Activated T-helper 1 cell treated with anti-CD3 and anti-CD28 coated beads, Interleukin-12 subunit alpha, Interleukin-12 subunit beta, Interleukin-2, Interleukin-4 antibody, amounts not matched to agents 30 ng/mL and 10 ng/mL and 1 ng/mL, durations not matched to agents 14 hours and 24 hours and 36 hours (primary cell): ENCODE measurements around the gene ABCA2. TPM values are rescaled to one million over a fixed set of nuclear protein-coding genes. Genes with fewer than 3 reads are reported as not detected.

Experiments used
- DNase-seq: peaks from one replicate; pipeline ENCODE4 v3.0.0; 2021; ENCODE audit warnings: low spot score
- H3K27ac Mint-ChIP-seq: one replicate; pipeline ENCODE4 v1.8.0; 2021; ENCODE audit warnings: mild to moderate bottlenecking, mixed read lengths
- H3K27me3 Mint-ChIP-seq: one replicate; pipeline ENCODE4 v1.8.0; 2022; ENCODE audit warnings: mild to moderate bottlenecking, moderate library complexity, mixed read lengths; ENCODE audit not compliant: insufficient read depth
- H3K36me3 Mint-ChIP-seq: one replicate; pipeline ENCODE4 v1.8.0; 2021; ENCODE audit warnings: low read depth, mixed read lengths
- H3K4me1 Mint-ChIP-seq: one replicate; pipeline ENCODE4 v1.8.0; 2021; ENCODE audit warnings: low read depth, mixed read lengths
- H3K4me3 Mint-ChIP-seq: one replicate; pipeline ENCODE4 v1.8.0; 2021; ENCODE audit warnings: mild to moderate bottlenecking, moderate library complexity, mixed read lengths
- H3K9me3 Mint-ChIP-seq: one replicate; pipeline ENCODE4 v1.8.0; 2021; ENCODE audit warnings: mixed read lengths
- intact Hi-C: fragments of 100-400 bp; cut with micrococcal nuclease; formaldehyde crosslinking; loops from one replicate; pipeline ENCODE4 v1.15.1; 2024
- total RNA-seq: library from RNA; stranded (reverse); gene quantifications from 2 replicates; pipeline ENCODE4 v1.2.3, GENCODE V29; 2022

Gene ABCA2
- total RNA-seq, 1 donor from 2014 or later = 25.7 TPM

DNA sequence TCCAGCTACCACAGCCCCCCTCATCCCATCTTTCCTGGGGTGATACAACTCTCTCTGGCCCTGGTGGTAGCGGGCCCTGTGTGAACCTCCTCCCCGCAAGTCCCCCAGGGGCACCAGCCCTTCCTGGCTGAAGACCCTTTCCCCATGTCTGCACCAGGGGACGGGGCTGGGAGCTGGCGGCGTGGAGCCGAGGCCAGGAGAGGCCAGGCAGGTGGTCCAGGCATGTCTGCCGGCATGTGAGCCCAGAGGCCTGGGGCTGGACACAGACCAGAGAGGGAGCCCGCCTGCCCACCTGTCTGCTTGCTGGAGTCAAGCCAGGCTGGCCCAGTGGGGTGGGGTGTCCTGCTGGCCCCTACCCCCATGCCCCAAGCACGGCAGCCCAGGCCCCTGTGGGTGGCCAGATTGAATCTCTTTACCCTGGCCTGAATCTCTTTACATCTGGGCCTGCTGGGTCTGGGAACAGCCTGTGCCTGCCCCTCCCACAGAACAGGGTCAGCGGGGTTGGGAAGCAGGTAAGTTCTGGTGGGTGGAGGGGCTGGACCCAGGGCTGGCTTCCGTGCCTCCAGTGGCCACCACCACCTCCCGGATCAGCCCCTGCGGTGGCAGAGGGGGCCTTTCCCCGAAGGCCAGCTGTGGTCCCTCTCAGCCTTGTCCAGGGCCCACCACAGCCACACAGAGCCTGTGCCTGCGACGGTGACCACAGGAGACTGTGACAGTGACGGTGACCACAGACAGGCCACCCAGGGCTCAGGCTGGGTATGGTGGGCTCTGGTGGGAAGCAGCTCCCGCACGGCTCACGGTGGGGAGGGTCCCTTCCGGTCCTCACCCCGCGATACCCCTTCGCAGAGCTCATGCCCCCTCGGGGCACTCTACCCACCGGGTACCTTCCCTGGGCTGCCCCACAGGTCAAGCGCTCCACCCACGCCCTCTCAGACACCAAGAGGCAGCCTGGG, 68.9 kb downstream of the ABCA2 start:
- DNase-seq = no peak
- no peaks in the 10 kb centered on the region for H3K36me3 Mint-ChIP-seq
- peaks cover 9% of the 10 kb centered on the region for H3K9me3 Mint-ChIP-seq
- H3K4me3 Mint-ChIP-seq = no peak overlapping the region
- H3K27ac Mint-ChIP-seq = no peak overlapping the region
- no peaks in the 10 kb centered on the region for H3K27me3 Mint-ChIP-seq
- no peaks in the 10 kb centered on the region for H3K4me1 Mint-ChIP-seq
- intact Hi-C loops = no loop called here

DNA sequence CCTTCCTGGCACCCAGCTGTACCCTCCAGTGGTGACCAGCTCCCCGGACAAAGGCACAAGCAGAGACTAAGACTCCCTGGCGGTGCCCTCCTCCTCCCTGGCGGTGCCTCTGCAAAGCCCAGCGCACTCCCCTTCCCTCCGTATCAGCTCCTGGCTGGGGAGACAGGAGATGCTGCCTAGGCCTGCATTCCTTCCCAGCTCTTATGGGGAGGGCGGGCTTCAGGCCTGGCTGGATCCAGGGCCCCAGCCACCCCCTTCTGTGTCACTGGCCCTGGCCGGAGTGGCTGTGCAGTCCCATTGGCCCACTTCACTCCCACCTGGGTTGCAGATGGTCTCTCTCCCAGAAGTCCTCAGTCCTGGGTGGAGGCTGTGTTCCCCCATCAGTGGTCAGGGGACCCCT, 69.6 kb downstream of the ABCA2 start:
- no peak overlapping the region for H3K4me3 Mint-ChIP-seq
- H3K27me3 Mint-ChIP-seq = no peaks in the 10 kb centered on the region
- intact Hi-C loops = no loop called here
- peaks cover 9% of the 10 kb centered on the region for H3K9me3 Mint-ChIP-seq
- no peak for DNase-seq
- no peaks in the 10 kb centered on the region for H3K4me1 Mint-ChIP-seq
- H3K36me3 Mint-ChIP-seq = no peaks in the 10 kb centered on the region
- no peak overlapping the region for H3K27ac Mint-ChIP-seq

- H3K9me3 Mint-ChIP-seq = peaks cover 9% of the 10 kb centered on the region
- H3K27me3 Mint-ChIP-seq = no peaks in the 10 kb centered on the region
- H3K4me1 Mint-ChIP-seq = no peaks in the 10 kb centered on the region
- H3K4me3 Mint-ChIP-seq = no peak overlapping the region
- no peak for DNase-seq
- no peak overlapping the region for H3K27ac Mint-ChIP-seq
- no peaks in the 10 kb centered on the region for H3K36me3 Mint-ChIP-seq
- intact Hi-C loops = no loop called here
Measured at GRCh38 chr9:136957901-136958300, 70.1 kb downstream of the ABCA2 start.

DNA sequence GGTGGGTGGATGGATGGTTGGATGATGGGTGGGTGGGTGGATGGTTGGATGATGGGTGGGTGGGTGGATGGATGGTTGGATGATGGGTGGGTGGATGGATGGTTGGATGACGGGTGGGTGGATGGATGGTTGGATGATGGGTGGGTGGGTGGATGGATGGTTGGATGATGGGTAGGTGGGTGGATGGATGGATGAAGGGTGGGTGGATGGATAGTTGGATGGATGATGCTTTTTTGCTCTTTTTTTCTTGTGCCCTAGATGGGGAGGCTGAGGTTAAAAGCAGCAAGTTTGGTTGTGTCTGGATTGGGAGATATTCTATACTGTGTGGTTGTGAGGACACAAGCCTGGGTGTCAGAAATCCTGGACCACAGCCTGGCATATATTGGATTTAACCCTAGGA, 70.6 kb downstream of the ABCA2 start:
- Mint-ChIP-seq H3K9me3 (peaks cover 9% of the 10 kb centered on the region), H3K27me3 (no peaks in the 10 kb centered on the region), H3K4me3 (no peak overlapping the region), H3K4me1 (no peaks in the 10 kb centered on the region), H3K36me3 (no peaks in the 10 kb centered on the region), H3K27ac (no peak overlapping the region)
- no peak for DNase-seq
- intact Hi-C loops = no loop called here

Other genes starting within 250 kb of the ABCA2 start
- gene TMEM141, start 236.9 kb downstream of the ABCA2 start, total RNA-seq = 37.2 and 39.0 TPM in 2 replicates
- 0.52 TPM in 1 of 2 replicates, not detected in the other for gene CCDC183, start 231.9 kb downstream of the ABCA2 start, total RNA-seq
- gene RABL6, start 220.3 kb downstream of the ABCA2 start, total RNA-seq = 109 and 114 TPM in 2 replicates
- gene AJM1, start 185.8 kb downstream of the ABCA2 start, total RNA-seq = 5.1 and 5.8 TPM in 2 replicates
- 134 and 139 TPM in 2 replicates for gene PHPT1, start 178.8 kb downstream of the ABCA2 start, total RNA-seq
- gene MAMDC4, start 175.9 kb downstream of the ABCA2 start, total RNA-seq = 18.2 and 23.6 TPM in 2 replicates
- gene EDF1, start 161.9 kb downstream of the ABCA2 start, total RNA-seq = 410 and 418 TPM in 2 replicates
- 67.4 and 76.3 TPM in 2 replicates for gene TRAF2, start 141.7 kb downstream of the ABCA2 start, total RNA-seq
- 92.5 and 96.2 TPM in 2 replicates for gene FBXW5, start 83.5 kb downstream of the ABCA2 start, total RNA-seq
- 0.56 and 1.5 TPM in 2 replicates for gene C8G, start 83.0 kb downstream of the ABCA2 start, total RNA-seq
- gene LCN12, start 76.0 kb downstream of the ABCA2 start, total RNA-seq = 1.8 and 1.9 TPM in 2 replicates
- 0.36 TPM in 1 of 2 replicates, not detected in the other for gene PTGDS, start 50.7 kb downstream of the ABCA2 start, total RNA-seq
- not detected in 2 replicates for gene LCNL1, start 45.2 kb downstream of the ABCA2 start, total RNA-seq
- 79.4 and 84.5 TPM in 2 replicates for gene PAXX, start 35.8 kb downstream of the ABCA2 start, total RNA-seq
- gene CLIC3, start 31.7 kb downstream of the ABCA2 start, total RNA-seq = not detected in 2 replicates
- gene FUT7, start 3.9 kb upstream of the ABCA2 start, total RNA-seq = 0.16 and 0.22 TPM in 2 replicates
- 78.2 and 80.1 TPM in 2 replicates for gene NPDC1, start 17.9 kb upstream of the ABCA2 start, total RNA-seq
- gene ENTPD2, start 25.8 kb upstream of the ABCA2 start, total RNA-seq = not detected in 2 replicates
- gene SAPCD2, start 42.3 kb upstream of the ABCA2 start, total RNA-seq = 23.9 and 25.1 TPM in 2 replicates
- 13.9 and 14.9 TPM in 2 replicates for gene UAP1L1, start 49.3 kb upstream of the ABCA2 start, total RNA-seq
- 48.1 and 53.6 TPM in 2 replicates for gene MAN1B1, start 58.7 kb upstream of the ABCA2 start, total RNA-seq
- gene DPP7, start 86.5 kb upstream of the ABCA2 start, total RNA-seq = 371 and 394 TPM in 2 replicates
- gene GRIN1, start 110.9 kb upstream of the ABCA2 start, total RNA-seq = 0.05 TPM in 2 replicates
- gene LRRC26, start 141.8 kb upstream of the ABCA2 start, total RNA-seq = 0.21 TPM in 1 of 2 replicates, not detected in the other
- gene TMEM210, start 143.8 kb upstream of the ABCA2 start, total RNA-seq = not detected in 2 replicates
- gene ANAPC2, start 160.3 kb upstream of the ABCA2 start, total RNA-seq = 62.5 and 63.6 TPM in 2 replicates
- 101 and 105 TPM in 2 replicates for gene SSNA1, start 160.4 kb upstream of the ABCA2 start, total RNA-seq
- gene TPRN, start 172.5 kb upstream of the ABCA2 start, total RNA-seq = 15.6 and 17.2 TPM in 2 replicates
- gene TMEM203, start 177.4 kb upstream of the ABCA2 start, total RNA-seq = 40.5 and 41.5 TPM in 2 replicates
- gene NDOR1, start 177.5 kb upstream of the ABCA2 start, total RNA-seq = 42.4 and 48.9 TPM in 2 replicates
- gene RNF208, start 194.0 kb upstream of the ABCA2 start, total RNA-seq = 9.3 and 11.0 TPM in 2 replicates
- gene CYSRT1, start 196.9 kb upstream of the ABCA2 start, total RNA-seq = 0.49 and 0.60 TPM in 2 replicates
- 0.29 TPM in 1 of 2 replicates, not detected in the other for gene RNF224, start 199.3 kb upstream of the ABCA2 start, total RNA-seq
- gene SLC34A3, start 202.7 kb upstream of the ABCA2 start, total RNA-seq = not detected in 2 replicates
- 277 and 280 TPM in 2 replicates for gene TUBB4B, start 213.1 kb upstream of the ABCA2 start, total RNA-seq
- gene STPG3, start 223.0 kb upstream of the ABCA2 start, total RNA-seq = 1.2 and 1.8 TPM in 2 replicates
- 70.8 and 72.1 TPM in 2 replicates for gene NELFB, start 227.1 kb upstream of the ABCA2 start, total RNA-seq
- 11.6 and 11.7 TPM in 2 replicates for gene TOR4A, start 249.5 kb upstream of the ABCA2 start, total RNA-seq